SKM-1 treated with dmso at 0.1 percent for 144 hours (cell line): ENCODE measurements around the gene UQCR11.

Experiments used
- DNase-seq: peaks from one replicate; lab custom pipeline; 2025; ENCODE audit not compliant: unreplicated experiment; lab: John Stamatoyannopoulos, UW

Gene UQCR11

GRCh38 chr19:1572795-1573194, 32.5 kb downstream of the UQCR11 start:
- DNase-seq: no peak

- DNase-seq: no peak
Observed at GRCh38 chr19:1571358-1571757, 33.9 kb downstream of the UQCR11 start.

DNA sequence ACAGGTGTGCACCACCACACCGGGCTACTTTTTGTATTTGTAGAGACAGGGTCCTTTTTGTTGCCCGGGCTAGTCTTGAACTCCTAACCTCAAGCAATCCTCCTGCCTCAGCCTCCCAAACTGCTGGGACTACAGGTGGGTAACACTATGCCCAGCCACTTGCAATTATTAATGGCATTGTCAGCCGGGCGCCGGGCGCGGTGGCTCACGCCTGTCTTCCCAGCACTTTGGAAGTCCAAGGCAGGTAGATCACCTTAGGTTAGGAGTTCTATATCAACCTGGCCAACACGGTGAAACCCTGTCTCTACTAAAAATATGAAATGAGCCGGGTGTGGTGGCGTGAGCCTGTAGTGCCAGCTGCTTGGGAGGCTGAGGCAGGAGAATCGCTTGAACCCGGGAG, 34.4 kb downstream of the UQCR11 start:
- no peak for DNase-seq

GRCh38 chr19:1569997-1570396, 35.3 kb downstream of the UQCR11 start:
- no peak for DNase-seq

GRCh38 chr19:1568320-1569019, 36.8 kb downstream of the UQCR11 start, which contains the start of gene MEX3D:
TSS of gene MEX3D (minus strand) at chr19:1568325. CDS start at chr19:1568058, 267 bp downstream.
- peak; percentile 39 for DNase-seq

GRCh38 chr19:1567848-1568227, 37.4 kb downstream of the UQCR11 start:
- DNase-seq: no peak

DNA sequence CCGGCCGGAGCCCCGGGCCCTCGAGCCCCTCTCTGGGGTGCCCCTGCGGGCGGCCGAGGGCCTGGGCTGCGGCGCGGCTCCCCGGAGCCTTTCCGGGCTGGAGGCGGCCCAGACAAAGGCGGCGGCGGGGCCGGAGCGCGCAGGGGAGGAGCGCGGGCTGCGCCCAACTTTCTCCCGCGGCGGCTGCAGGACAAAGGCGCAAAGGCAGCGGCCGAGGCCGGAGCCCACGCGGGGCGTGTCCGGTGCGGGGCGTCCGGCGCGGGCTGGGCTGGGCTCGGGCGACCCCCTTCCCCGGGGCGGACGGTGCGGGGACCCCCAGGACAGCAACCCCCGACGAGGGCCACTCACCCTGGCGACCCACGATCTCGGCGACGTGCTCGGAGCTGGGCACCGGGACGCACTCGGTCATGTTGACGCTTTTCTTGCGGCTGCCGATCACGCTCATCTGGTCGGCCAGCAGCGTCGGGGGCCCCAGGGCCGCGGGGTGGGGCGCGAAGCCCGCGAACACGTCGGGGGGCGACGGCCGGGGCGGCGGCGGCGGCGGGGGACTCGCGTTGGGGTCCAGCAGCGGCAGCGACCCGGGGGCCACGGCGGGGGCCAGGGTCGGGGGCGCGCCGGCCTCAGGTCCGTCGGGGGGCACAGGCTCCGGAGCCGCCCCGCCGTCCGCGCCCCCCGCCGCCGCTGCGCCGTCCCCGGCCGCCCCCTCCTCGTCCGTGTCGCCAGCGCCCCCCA, 38.0 kb downstream of the UQCR11 start:
- no peak for DNase-seq

DNA sequence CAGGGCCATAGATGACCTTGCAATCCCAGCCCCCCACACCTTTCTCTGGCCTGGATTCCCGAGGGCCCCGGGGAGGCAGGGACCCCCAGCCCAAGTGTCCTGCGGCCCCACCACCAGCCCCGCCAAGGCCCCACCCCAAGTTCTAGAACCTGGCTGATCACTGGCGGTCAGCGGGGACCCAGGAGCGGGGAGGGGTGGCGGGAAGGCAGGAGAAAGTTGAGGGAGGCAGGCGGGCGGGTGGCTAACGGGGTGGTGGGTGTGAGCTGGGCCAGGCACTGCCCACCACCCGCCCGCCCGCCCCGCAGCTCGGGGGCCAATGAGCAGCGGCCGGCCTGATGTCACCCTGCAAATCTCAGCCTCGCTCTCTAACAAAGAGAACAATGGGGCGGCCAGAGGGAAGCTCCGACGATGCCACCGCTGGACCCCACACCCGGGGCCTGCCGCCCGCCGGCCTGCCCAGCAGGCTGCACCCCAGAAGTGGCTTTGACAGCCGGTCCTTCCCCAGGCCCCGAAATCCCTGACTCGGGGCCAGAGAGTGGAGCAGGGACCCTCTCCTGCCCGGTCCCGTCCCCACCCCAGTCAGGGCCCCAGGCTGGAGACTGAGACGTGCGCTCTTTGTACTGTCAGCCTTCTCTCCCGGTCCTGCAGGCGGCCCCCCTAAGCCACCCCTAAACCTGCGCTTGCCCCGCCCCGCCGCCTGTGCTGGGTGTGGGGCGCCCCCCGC, 38.7 kb downstream of the UQCR11 start:
- DNase-seq: no peak

DNA sequence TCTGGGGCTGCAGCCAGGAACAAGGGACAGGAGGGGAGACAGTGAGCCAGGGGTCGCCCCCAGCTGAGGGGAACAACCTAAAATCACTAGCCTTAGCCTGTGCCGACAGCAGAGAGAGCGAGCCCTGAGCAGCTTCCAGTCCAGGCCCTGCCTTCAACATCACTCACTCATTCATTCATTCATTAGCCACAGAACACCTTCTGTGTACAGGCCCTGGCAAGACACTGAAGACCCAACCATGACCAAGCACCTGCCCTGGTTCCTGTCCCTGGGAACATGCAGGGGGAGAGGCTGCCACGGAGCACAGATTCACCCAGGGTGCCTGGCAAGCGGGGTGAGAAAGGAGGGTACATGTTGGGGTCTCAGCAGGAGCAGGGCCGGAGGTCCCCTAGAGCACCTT, 42.0 kb downstream of the UQCR11 start:
- no peak for DNase-seq

- DNase-seq: no peak
Observed at GRCh38 chr19:1561236-1561842, 43.9 kb downstream of the UQCR11 start.

DNA sequence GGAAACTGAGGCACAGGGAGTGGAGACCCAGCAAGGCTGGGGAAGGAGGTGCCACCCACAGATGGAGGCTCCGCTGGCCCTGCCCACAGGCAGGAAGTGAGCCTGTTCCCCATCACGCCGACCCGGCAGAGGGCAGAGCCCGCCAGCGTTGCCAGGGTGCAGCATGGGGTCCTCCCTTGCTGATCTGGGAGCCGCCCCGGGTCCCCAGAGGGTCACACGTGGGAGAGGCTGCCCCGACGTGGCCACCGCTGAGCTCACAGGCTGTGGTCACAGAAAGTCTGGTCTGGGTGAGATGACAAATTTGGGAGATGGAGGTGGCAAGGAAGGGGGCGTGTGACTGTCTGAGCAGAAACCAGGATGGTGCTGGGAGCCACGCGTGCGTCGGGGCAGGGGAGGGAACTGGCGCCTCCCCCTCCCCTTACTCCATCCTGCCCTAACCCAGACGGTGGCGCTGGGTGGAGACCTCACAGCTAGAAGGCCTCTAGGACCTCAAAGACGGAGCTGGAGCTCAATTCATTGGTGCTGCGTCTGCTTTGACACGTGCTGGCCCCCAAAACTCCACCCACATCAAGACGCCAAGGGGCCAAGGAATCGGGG, 44.9 kb downstream of the UQCR11 start:
- no peak for DNase-seq

- DNase-seq: no peak
Observed at GRCh38 chr19:1558552-1558951, 46.7 kb downstream of the UQCR11 start.

DNA sequence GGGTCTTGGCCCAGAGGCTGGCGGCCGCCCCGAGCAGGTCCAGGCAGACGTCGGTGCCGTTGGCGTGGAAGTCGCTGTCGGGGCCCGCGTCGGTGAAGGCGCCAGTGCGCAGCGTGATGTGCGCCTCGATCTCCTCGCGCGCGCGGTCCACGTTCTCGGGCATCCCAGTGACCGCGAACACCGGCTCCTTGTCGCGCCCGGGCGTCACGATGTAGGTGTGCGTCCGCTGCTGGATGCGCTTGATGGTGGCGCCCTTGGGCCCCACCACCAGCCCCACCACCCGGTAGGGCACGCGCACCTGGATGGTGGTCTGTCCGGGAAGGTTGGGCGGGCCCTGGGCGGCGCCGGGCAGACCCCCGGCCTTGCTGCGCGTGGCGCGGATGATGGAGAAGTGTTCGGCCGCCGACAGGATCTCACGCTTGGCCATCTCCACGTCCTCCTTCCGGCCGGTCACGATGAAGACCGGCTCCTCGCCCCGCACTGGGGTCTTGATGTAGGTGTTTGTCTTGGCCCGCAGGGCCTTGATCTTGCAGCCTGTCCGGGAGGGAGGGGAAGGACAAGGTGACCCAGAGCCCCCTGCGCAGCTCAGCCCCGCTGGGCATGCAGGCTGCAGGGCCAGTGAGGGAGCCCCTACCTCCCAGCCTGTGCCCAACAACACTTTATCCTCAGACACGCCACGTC, 48.7 kb downstream of the UQCR11 start:
- no peak for DNase-seq

DNA sequence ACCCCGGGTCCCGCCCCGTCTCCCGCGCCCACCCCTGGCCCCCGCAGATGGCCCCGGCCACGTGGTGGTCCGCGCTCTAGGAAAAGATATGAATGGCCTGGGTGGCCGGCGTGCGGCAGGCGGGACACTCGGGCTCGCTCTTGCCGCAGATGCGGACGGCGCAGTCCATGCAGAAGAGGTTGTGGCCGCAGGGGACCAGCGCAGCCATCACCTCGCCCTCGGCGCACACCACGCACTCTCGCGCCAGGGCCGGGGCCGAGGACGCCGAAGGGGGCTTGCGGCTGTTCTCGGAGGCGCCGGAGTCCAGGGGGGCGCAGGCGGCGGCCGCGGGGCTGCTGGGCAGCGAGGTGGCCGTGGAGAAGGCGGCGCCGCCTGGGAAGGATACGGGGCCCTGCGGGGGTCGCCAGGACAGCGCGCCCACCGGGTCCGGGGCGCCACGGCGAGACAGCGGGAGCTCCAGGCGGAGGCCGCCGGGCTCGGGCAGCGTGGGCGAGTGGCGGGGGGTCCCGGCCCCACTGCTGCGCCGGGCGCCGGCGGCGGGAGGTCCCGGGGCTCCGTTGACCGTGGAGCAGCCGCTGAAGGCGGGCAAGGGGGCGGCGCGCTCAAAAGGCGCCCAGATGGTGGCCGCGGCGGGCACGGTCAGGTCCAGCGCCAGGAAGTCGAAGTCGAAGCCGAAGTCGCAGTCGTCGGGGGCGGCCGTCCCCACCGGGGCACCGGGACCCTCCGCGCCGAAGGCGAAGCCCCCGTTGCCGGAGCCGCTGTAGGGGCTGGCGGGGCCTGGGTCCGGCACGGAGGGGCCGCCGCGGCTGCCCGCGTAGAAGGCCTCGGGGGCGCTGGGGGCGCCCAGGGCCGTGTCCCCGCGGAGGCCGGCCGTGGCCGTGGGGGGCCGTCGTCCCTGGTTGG, 49.5 kb downstream of the UQCR11 start:
- DNase-seq: no peak

DNA sequence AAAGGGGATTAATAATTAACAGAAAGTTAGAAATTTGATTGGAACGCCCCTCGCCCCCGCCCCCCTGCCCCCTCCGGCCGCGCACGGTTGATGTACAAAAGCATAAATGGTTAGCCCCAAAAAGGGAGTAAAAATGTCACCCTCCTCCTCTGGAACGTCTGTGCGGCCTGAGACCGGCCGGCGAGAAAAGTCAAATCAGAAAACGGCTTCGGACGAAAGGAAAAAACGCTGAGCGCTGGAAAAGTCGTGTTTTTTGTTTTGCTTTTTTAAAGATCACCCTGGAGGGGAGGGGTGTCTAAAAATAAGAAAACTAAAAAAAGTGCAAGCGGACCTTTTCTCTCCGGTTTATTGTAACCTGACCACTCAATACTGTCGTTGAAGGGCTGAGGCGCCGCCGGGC, 50.3 kb downstream of the UQCR11 start:
- DNase-seq: no peak

GRCh38 chr19:1553415-1553814, 51.8 kb downstream of the UQCR11 start:
- DNase-seq: no peak

DNA sequence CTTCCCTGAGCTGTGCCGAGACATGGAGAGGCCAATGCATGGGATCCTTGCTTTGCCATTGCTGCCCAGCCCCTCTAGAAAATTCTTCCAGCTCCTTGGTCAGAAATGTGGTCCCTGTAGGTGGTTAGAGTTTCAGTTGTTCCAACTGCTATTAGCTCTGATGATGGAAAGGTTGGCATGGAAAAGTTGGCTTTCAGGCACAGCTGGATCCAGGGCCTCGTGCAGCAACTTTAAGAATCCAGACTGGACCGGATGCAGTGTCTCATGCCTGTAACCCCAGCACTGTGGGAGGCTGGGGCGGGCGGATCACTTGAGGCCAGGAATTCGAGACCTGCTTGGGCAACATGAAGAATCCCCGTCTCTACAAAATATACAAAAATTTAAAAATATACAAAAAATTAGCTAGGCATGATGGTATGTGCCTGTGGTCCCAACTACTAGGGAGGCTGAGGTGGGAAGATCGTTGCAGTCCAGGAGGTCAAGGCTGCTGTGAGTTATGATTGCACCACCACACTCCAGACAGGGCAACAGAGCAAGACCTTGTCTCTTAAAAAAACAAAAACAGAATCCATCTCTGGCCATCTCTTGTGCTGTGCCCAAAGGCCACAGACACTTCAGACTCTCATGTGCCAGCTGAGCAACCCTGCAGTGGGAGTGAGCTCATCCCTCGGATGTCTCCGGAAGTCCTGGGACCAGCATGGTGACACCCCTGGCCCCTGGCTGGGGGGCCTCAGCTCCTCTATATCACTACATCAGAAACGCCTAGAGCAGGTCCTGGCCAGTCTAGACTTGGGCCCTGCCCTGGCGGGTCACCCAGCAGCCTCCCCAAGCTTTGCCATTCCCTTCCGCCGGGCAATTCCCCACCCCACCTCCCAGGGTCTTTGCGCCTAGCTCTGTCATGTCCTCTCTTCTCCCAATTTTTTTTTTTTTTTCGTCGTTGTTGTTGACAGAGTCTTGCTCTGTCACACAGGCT, 53.9 kb downstream of the UQCR11 start:
- no peak for DNase-seq

- no peak for DNase-seq
Observed at GRCh38 chr19:1549332-1549945, 55.8 kb downstream of the UQCR11 start.
